Ectodermal cell (in vitro differentiated cells): ENCODE results near the gene UCK2.

Source experiments
- H3K27ac ChIP-seq: 2 replicates; pipeline ENCODE4 v1.7.0; 2013; ENCODE audit warnings: mild to moderate bottlenecking, low read depth, low read length; ENCODE audit not compliant: insufficient read depth, poor library complexity, severe bottlenecking
- H3K27me3 ChIP-seq: 2 replicates; pipeline ENCODE4 v1.7.0; 2013; ENCODE audit warnings: mild to moderate bottlenecking, low read length; ENCODE audit not compliant: insufficient read depth, control insufficient read depth, poor library complexity, severe bottlenecking
- H3K36me3 ChIP-seq: one replicate; pipeline ENCODE4 v1.7.0; 2013; ENCODE audit warnings: low read length; ENCODE audit not compliant: control insufficient read depth, insufficient read depth
- H3K4me1 ChIP-seq: one replicate; pipeline ENCODE4 v1.7.0; 2013; ENCODE audit warnings: low read length; ENCODE audit not compliant: control insufficient read depth, insufficient read depth
- H3K4me3 ChIP-seq: 2 replicates; pipeline ENCODE4 v1.7.0; 2013; ENCODE audit warnings: low read depth, low read length, control low read depth; ENCODE audit not compliant: insufficient read depth
- H3K9me3 ChIP-seq: 2 replicates; pipeline ENCODE4 v1.7.0; 2013; ENCODE audit warnings: mild to moderate bottlenecking, low read length, moderate library complexity; ENCODE audit not compliant: control insufficient read depth
- WGBS, 2 experiments: methylation state at CpG; one replicate each; pipeline ENCODE4 v1.1.7; 2013; ENCODE audit warnings: missing lambda C conversion rate in 2 of 2; 5-methylcytosine and 5-hydroxymethylcytosine counted together

Gene UCK2

GRCh38 chr1:165862448-165862847, 35.0 kb downstream of the UCK2 start:
- 81 to 86% methylated on average over 4 to 5 of the region's 5 CpGs for WGBS, 2 experiments
- no peak overlapping the region for H3K4me3 ChIP-seq
- H3K9me3 ChIP-seq: no peaks in the 10 kb centered on the region
- no peak overlapping the region for H3K27ac ChIP-seq
- no peaks in the 10 kb centered on the region for H3K36me3 ChIP-seq
- H3K27me3 ChIP-seq: no peaks in the 10 kb centered on the region
- H3K4me1 ChIP-seq: peaks cover 11% of the 10 kb centered on the region

- peaks cover 11% of the 10 kb centered on the region for H3K4me1 ChIP-seq
- H3K9me3 ChIP-seq: no peaks in the 10 kb centered on the region
- no peaks in the 10 kb centered on the region for H3K36me3 ChIP-seq
- H3K27me3 ChIP-seq: no peaks in the 10 kb centered on the region
- H3K4me3 ChIP-seq: no peak overlapping the region
- no peak overlapping the region for H3K27ac ChIP-seq
- 85 to 89% methylated on average over 2 of the region's 2 CpGs for WGBS, 2 experiments
These were observed 35.9 kb downstream of the UCK2 start for GRCh38 chr1:165863346-165863745.

GRCh38 chr1:165865633-165866340, 38.4 kb downstream of the UCK2 start:
- Histone ChIP-seq H3K4me3 (no peak overlapping the region), H3K27ac (no peak overlapping the region), H3K4me1 (peaks cover 11% of the 10 kb centered on the region), H3K9me3 (no peaks in the 10 kb centered on the region), H3K27me3 (no peaks in the 10 kb centered on the region), H3K36me3 (no peaks in the 10 kb centered on the region)
- 90 to 93% methylated on average over 12 of the region's 12 CpGs for WGBS, 2 experiments

GRCh38 chr1:165869343-165869742, 41.9 kb downstream of the UCK2 start:
- 90 to 95% methylated on average over 5 of the region's 5 CpGs for WGBS, 2 experiments
- Histone ChIP-seq H3K9me3 (no peaks in the 10 kb centered on the region), H3K36me3 (no peaks in the 10 kb centered on the region), H3K4me1 (peaks cover 3% of the 10 kb centered on the region), H3K4me3 (no peak overlapping the region), H3K27ac (no peak overlapping the region), H3K27me3 (no peaks in the 10 kb centered on the region)

DNA sequence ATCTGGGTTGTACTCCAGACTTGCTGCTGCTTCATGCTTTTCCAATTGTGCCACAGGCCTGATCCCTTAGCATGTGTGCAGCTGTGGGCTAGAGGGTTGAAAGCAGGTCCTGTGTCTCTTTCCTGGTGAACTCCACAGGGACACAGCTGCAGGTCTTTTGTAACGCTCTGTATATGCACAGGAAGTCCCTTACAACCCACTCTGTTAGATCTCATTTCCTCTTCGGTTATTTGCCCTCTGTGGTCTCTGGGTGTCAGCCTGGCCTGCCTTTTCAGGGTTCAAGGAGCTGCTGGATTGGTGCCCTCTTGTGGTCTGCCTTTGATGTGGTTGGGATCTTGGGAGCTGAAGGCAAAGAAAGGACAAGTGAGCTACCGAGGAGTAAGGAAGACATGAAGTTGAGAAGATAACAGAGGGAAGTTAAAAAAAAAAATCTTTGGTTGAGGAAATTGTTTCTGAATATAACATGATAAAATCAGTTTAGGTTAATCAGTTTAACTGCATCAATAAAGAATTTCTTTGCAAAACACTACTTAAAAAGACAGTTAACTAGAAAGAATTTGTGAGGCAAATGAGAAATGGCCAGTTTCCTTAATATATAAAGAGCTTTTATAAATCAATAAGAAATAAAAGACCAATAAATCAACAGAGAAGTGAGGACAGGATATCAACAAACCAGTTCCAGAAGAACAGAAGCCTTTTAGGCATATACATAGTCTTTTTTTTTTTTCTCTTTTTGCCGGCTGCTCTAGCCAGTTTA, 44.1 kb downstream of the UCK2 start:
- Histone ChIP-seq H3K27me3 (no peaks in the 10 kb centered on the region), H3K27ac (no peak overlapping the region), H3K4me3 (no peak overlapping the region), H3K36me3 (no peaks in the 10 kb centered on the region), H3K4me1 (no peaks in the 10 kb centered on the region), H3K9me3 (no peaks in the 10 kb centered on the region)
- WGBS, 2 experiments: 85 to 87% methylated on average over 4 of the region's 4 CpGs

DNA sequence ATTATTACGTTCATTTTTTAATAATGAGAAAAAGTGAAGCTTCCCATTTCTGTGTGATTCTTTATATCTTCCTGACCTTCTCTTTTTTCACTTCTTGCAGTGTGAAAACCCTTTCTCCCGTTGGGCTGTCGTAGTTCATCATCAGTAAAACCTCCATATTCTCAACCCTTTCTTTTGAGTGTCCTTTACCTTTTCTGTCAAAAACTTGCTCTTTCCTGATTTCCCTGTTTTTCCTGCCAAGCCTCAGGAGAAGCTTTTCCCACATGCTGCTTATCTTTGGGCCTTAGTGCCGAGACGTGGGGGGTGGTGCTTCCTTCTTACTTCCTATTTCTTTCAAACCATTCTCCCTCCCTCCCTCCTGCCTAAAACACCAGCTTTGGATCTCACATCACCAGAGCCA, 46.1 kb downstream of the UCK2 start:
- WGBS, 2 experiments: 95 to 96% methylated on average over 4 to 5 of the region's 5 CpGs
- no peaks in the 10 kb centered on the region for H3K4me1 ChIP-seq

DNA sequence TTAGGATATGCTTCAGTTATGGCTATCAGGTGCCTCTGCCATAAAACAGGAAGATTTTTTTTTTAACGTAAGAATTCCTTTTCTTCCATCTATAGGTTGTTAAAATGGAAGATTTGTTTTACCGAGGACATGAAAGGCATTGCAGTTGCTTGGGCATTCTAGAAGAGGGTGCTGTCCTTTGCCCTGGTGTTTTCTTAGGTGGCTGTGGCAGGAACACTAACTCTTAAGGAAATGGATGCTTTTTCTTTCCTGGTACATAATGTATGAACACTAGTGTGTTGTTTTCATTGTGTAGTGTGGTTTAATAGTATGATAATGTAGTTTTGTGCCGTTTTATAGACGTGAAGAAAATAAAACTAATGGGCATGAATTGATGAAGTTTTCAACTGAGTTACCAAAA, 47.2 kb downstream of the UCK2 start:
- Histone ChIP-seq H3K27ac (no peak overlapping the region), H3K36me3 (peaks cover 9% of the 10 kb centered on the region), H3K4me3 (no peak overlapping the region), H3K4me1 (no peaks in the 10 kb centered on the region), H3K27me3 (no peaks in the 10 kb centered on the region), H3K9me3 (no peaks in the 10 kb centered on the region)
- WGBS, 2 experiments: 98 to 100% methylated on average over 3 to 4 of the region's 4 CpGs

More for the DNA sequence above, 46.1 kb downstream of the UCK2 start:
- Histone ChIP-seq H3K4me3 (no peak overlapping the region), H3K27ac (no peak overlapping the region), H3K36me3 (peaks cover 8% of the 10 kb centered on the region), H3K9me3 (no peaks in the 10 kb centered on the region), H3K27me3 (no peaks in the 10 kb centered on the region)

DNA sequence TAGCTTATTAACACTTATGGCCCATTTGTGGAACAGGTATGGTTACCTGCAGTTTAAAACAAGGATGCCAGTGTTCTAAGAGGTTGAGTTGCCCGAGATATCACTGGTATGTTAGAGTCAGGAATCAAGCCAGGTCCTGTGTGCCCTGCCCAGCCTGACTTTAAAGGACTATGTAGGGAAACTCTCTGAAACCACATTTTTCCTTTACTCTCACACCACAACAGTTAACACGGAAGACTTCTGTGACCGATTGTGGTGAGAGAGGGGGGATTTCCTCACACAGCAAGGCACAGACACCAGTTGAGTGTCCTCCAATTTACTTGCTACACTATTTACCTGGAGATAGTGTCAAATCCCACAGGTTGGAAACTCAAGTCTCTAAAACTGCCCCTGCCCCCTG, 47.8 kb downstream of the UCK2 start:
- WGBS, 2 experiments: 85 to 89% methylated on average over 1 to 3 of the region's 3 CpGs
- no peaks in the 10 kb centered on the region for H3K4me1 ChIP-seq
- H3K36me3 ChIP-seq: peaks cover 9% of the 10 kb centered on the region
- H3K27ac ChIP-seq: no peak overlapping the region
- no peaks in the 10 kb centered on the region for H3K27me3 ChIP-seq
- no peaks in the 10 kb centered on the region for H3K9me3 ChIP-seq
- H3K4me3 ChIP-seq: no peak overlapping the region

GRCh38 chr1:165875604-165876003, 48.2 kb downstream of the UCK2 start:
- Histone ChIP-seq H3K36me3 (peaks cover 9% of the 10 kb centered on the region), H3K27me3 (no peaks in the 10 kb centered on the region), H3K9me3 (no peaks in the 10 kb centered on the region), H3K4me1 (no peaks in the 10 kb centered on the region), H3K4me3 (no peak overlapping the region), H3K27ac (no peak overlapping the region)
- WGBS, 2 experiments: 91 to 92% methylated on average over 5 to 6 of the region's 6 CpGs

DNA sequence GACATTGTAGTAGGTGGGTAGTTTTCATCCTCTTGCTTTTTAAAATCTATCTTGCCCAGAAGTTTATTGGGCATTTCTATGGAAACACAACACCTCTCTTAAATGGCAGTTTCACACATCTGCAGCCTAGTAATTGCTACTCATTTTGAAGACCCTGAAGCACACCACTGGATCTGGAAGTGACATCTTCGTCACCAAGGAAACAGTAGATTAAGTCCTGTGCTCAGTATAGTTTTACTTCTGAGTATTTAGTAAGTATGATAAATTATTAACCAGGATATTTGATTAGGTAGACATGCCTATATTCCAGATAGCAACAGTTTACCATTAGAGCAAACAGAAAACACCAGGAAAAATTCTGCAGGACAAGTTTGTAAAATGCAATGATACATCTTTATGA, 48.7 kb downstream of the UCK2 start:
- H3K9me3 ChIP-seq: no peaks in the 10 kb centered on the region
- 89 to 100% methylated on average over 1 of the region's 1 CpG for WGBS, 2 experiments
- peaks cover 9% of the 10 kb centered on the region for H3K36me3 ChIP-seq
- no peak overlapping the region for H3K27ac ChIP-seq
- H3K27me3 ChIP-seq: no peaks in the 10 kb centered on the region
- no peak overlapping the region for H3K4me3 ChIP-seq
- H3K4me1 ChIP-seq: no peaks in the 10 kb centered on the region
